PC-3 (cell line): ENCODE data around the gene OR8D4.

Experiments used
- EZH2 ChIP-seq: fragments of 300-600 bp; sonication (generic); IDR thresholded peaks from one replicate; pipeline ENCODE4 v1.6.1; 2017; ENCODE audit warnings: antibody characterized with exemption, mild to moderate bottlenecking, low read length; ENCODE audit not compliant: unreplicated experiment
- EZH2phosphoT487 ChIP-seq: fragments of 300-600 bp; sonication (generic); IDR thresholded peaks from 2 replicates; pipeline ENCODE4 v1.6.1; 2018; ENCODE audit warnings: mild to moderate bottlenecking, antibody characterized with exemption, low read length, borderline replicate concordance
- TF ChIP-seq, protein P1 (sequence below): fragments of 300-600 bp; sonication (generic); conservative IDR thresholded peaks from 2 replicates; pipeline ENCODE4 v1.5.1; 2017; ENCODE audit warnings: antibody characterized with exemption, low read depth, mild to moderate bottlenecking, low read length

DNA sequence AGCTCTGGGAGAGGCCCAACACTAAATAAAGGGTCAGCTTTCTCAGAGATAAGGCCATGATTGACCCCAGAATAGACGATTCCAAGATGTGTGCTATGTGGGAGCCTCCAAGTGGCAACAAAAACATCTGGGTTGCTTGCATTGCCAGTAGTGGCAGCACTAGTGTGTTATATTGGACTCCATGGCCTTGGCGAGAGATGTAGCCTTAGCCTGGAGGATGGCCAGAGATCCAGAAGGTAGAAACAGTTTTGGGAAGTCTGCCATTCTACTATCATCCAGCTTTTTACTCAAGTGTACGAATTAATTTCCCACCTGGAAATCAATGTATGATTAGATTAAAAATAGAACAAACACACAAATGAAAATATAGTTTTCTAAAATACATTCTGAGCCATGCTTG lies 3.0 kb downstream of the OR8D4 start:
- TF ChIP-seq, protein P1, sequence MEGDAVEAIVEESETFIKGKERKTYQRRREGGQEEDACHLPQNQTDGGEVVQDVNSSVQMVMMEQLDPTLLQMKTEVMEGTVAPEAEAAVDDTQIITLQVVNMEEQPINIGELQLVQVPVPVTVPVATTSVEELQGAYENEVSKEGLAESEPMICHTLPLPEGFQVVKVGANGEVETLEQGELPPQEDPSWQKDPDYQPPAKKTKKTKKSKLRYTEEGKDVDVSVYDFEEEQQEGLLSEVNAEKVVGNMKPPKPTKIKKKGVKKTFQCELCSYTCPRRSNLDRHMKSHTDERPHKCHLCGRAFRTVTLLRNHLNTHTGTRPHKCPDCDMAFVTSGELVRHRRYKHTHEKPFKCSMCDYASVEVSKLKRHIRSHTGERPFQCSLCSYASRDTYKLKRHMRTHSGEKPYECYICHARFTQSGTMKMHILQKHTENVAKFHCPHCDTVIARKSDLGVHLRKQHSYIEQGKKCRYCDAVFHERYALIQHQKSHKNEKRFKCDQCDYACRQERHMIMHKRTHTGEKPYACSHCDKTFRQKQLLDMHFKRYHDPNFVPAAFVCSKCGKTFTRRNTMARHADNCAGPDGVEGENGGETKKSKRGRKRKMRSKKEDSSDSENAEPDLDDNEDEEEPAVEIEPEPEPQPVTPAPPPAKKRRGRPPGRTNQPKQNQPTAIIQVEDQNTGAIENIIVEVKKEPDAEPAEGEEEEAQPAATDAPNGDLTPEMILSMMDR = no peak
- TF ChIP-seq EZH2 (no peak), EZH2phosphoT487 (no peak)
